Caco-2 (cell line): Measurements from ENCODE around the gene PARD3B. TPM values are rescaled to one million over a fixed set of nuclear protein-coding genes. Genes with fewer than 3 reads are reported as not detected.

Source experiments
- BruUV-seq: library from RNA; stranded (reverse); fragments of 400-500 nt; replicated peaks from 2 replicates; lab custom pipeline; 2021; lab: Mats Ljungman, UMichigan
- CTCF ChIA-PET: fragments of 300-600 bp; sonication (Branson Sonifier 250); formaldehyde crosslinking; loops from one replicate; lab custom pipeline; 2022; ENCODE audit warnings: antibody characterized with exemption; lab: Charles Lee
- POLR2A ChIA-PET: fragments of 300-600 bp; sonication (Branson Sonifier 250); formaldehyde crosslinking; loops from one replicate; lab custom pipeline; 2022; ENCODE audit warnings: antibody characterized with exemption; lab: Charles Lee
- DNase-seq, 2 experiments: peaks; one replicate each; pipeline versions ENCODE4 v3.0.0 to v3.0.0-alpha.2; 2020 to 2022
- H3K27me3 ChIP-seq: replicated peaks from 2 replicates; pipeline ENCODE4 v1.6.0; 2011; ENCODE audit warnings: low read length; ENCODE audit not compliant: control insufficient read depth, insufficient read depth
- H3K36me3 ChIP-seq: 2 replicates; pipeline ENCODE4 v1.5.1; 2011; ENCODE audit warnings: low read length; ENCODE audit not compliant: control insufficient read depth, insufficient read depth
- H3K4me1 ChIP-seq: fragments of 250-450 bp; sonication (Bioruptor Pico); 2 replicates; pipeline ENCODE4 v1.5.1; 2020; ENCODE audit warnings: mild to moderate bottlenecking
- H3K4me3 ChIP-seq: 2 replicates; pipeline ENCODE4 v1.5.1; 2011; ENCODE audit warnings: low read depth, mild to moderate bottlenecking, control low read depth, low read length
- H3K9me3 ChIP-seq: fragments of 250-450 bp; sonication (Bioruptor Pico); 2 replicates; pipeline ENCODE4 v1.5.1; 2020; ENCODE audit warnings: mild to moderate bottlenecking, moderate library complexity
- H3K27ac Mint-ChIP-seq: one replicate; pipeline ENCODE4 v1.8.0; 2022; ENCODE audit warnings: mixed read lengths; ENCODE audit not compliant: unreplicated experiment
- H3K27me3 Mint-ChIP-seq: one replicate; pipeline ENCODE4 v1.8.0; 2022; ENCODE audit warnings: mixed read lengths; ENCODE audit not compliant: insufficient read depth, unreplicated experiment
- H3K36me3 Mint-ChIP-seq: one replicate; pipeline ENCODE4 v1.8.0; 2022; ENCODE audit warnings: mild to moderate bottlenecking, mixed read lengths; ENCODE audit not compliant: insufficient read depth, unreplicated experiment
- H3K4me1 Mint-ChIP-seq: one replicate; pipeline ENCODE4 v1.8.0; 2022; ENCODE audit warnings: low read depth, mixed read lengths; ENCODE audit not compliant: unreplicated experiment
- H3K4me3 Mint-ChIP-seq: one replicate; pipeline ENCODE4 v1.8.0; 2022; ENCODE audit warnings: mild to moderate bottlenecking, moderate library complexity, mixed read lengths; ENCODE audit not compliant: unreplicated experiment
- H3K9me3 Mint-ChIP-seq: one replicate; pipeline ENCODE4 v1.8.0; 2022; ENCODE audit warnings: mixed read lengths; ENCODE audit not compliant: unreplicated experiment
- CTCF ChIP-seq, 2 experiments: fragments of 200-600 bp in 1 of 2; IDR thresholded peaks; 1 replicate in 1 of 2; 2 replicates in 1 of 2; pipeline versions ENCODE4 v1.5.1 to v1.8.0; 2011 to 2022; ENCODE audit warnings: antibody characterized with exemption in 1 of 2, control low read depth in 1 of 2, inconsistent platforms in 1 of 2, low read depth in 1 of 2, low read length in 1 of 2, mild to moderate bottlenecking in 1 of 2, moderate library complexity in 1 of 2; ENCODE audit not compliant: insufficient read depth in 1 of 2, severe bottlenecking in 1 of 2, unreplicated experiment in 1 of 2
- intact Hi-C: fragments of 100-400 bp; cut with micrococcal nuclease; formaldehyde crosslinking; loops from one replicate; pipeline ENCODE4 v1.10.0; 2022; ENCODE audit not compliant: unreplicated experiment
- total RNA-seq: library from RNA; stranded (reverse); gene quantifications from 2 replicates; pipeline ENCODE4 v1.2.3, GENCODE V29; 2022

PARD3B gene
- total RNA-seq, 1 experiment from 2014 or later, result 68.9 TPM

DNA sequence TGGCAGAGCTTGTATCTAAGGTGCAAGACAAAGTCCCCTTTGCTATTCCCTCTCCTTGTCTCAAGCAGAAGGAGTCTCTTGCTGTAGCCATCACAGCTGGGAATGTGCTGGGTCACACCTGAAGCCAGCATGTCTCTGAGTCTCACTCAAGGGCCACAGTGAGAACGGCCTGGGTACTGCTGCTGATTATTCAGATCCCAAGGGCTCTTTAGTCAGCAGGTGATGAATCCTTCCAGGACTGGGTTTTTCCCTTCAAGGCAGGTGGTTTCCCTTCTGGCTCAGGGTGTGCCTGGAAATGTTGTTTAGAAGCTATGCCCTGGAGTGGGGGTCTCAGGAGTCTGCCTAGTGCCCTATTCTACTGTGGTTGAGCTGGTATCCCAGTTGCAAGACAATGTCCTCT is 356.3 kb downstream of the PARD3B start:
- Mint-ChIP-seq H3K36me3 (peaks cover 29% of the 10 kb centered on the region), H3K27me3 (no peaks in the 10 kb centered on the region), H3K9me3 (peaks cover 21% of the 10 kb centered on the region), H3K4me1 (peaks cover 45% of the 10 kb centered on the region), H3K27ac (peak overlapping the region; percentile 77), H3K4me3 (peak overlapping the region; percentile 48)
- Histone ChIP-seq H3K27me3 (no peaks in the 10 kb centered on the region), H3K4me1 (peaks cover 26% of the 10 kb centered on the region), H3K4me3 (no peak overlapping the region), H3K36me3 (peaks cover 2% of the 10 kb centered on the region; the same call in 1 of the 2 replicates), H3K9me3 (peaks cover 10% of the 10 kb centered on the region; the same call in 1 of the 2 replicates)
- BruUV-seq, result no TSS peak
- intact Hi-C loops, result loop anchor here (1.0 to 5.0 kb wide), 5 partner anchors 19 to 779 kb away; no protein-coding TSS in a partner anchor
- ChIA-PET POLR2A (no interaction called here), CTCF (interaction anchor here (0.7 kb wide), 1 partner anchor 9 kb away, joined by 3 read pairs; no protein-coding TSS in a partner anchor)
- no peak for DNase-seq
- TF ChIP-seq CTCF (IDR thresholded peaks at IDR 0.05; ENCODE audit: insufficient read depth in 1 of 2, low read depth in 1 of 2, low read length in 1 of 2, severe bottlenecking in 1 of 2, unreplicated experiment in 1 of 2), result no peak

DNA sequence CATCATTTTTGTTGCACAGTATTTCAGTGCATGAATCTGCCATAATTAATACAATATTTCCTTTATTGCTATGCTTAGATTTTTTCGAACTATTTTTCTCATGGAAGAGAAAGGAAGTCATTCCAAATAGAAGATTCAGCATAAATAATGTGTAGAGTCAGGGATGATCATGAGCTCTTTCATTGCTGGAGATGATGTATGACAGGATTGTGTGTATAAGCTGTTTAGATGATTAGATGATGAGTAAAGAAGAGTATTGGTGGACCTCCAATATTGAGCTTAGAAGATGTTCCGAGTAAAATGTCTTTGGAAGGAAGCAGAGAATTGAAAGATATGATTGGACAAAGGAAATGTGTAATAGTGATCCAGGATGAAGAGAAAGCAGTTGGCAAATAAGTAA is 364.5 kb downstream of the PARD3B start:
- Histone ChIP-seq H3K9me3 (no peaks in the 10 kb centered on the region), H3K27me3 (no peaks in the 10 kb centered on the region), H3K36me3 (peaks cover 1% of the 10 kb centered on the region; the same call in 1 of the 2 replicates), H3K4me1 (no peaks in the 10 kb centered on the region), H3K4me3 (no peak overlapping the region)
- H3K27ac Mint-ChIP-seq, result no peak overlapping the region
- BruUV-seq, result no TSS peak
- no peak overlapping the region for H3K4me3 Mint-ChIP-seq
- no peak for DNase-seq
- peaks cover 12% of the 10 kb centered on the region for H3K4me1 Mint-ChIP-seq
- no peak for TF ChIP-seq CTCF (IDR thresholded peaks at IDR 0.05; ENCODE audit: insufficient read depth in 1 of 2, low read depth in 1 of 2, low read length in 1 of 2, severe bottlenecking in 1 of 2, unreplicated experiment in 1 of 2)
- no peaks in the 10 kb centered on the region for H3K9me3 Mint-ChIP-seq
- intact Hi-C loops, result no loop called here
- H3K27me3 Mint-ChIP-seq, result no peaks in the 10 kb centered on the region
- H3K36me3 Mint-ChIP-seq, result no peaks in the 10 kb centered on the region
- CTCF ChIA-PET, result no interaction called here
- POLR2A ChIA-PET, result no interaction called here

GRCh38 chr2:204913312-204913711 is 368.0 kb downstream of the PARD3B start:
- Histone ChIP-seq H3K4me1 (no peaks in the 10 kb centered on the region), H3K27me3 (no peaks in the 10 kb centered on the region), H3K36me3 (peaks cover 1% of the 10 kb centered on the region; the same call in 1 of the 2 replicates), H3K4me3 (no peak overlapping the region), H3K9me3 (no peaks in the 10 kb centered on the region)
- ChIA-PET POLR2A (no interaction called here), CTCF (no interaction called here)
- H3K27ac Mint-ChIP-seq, result no peak overlapping the region
- TF ChIP-seq CTCF (IDR thresholded peaks at IDR 0.05; ENCODE audit: insufficient read depth in 1 of 2, low read depth in 1 of 2, low read length in 1 of 2, severe bottlenecking in 1 of 2, unreplicated experiment in 1 of 2), result no peak
- no peaks in the 10 kb centered on the region for H3K9me3 Mint-ChIP-seq
- H3K36me3 Mint-ChIP-seq, result peaks cover 6% of the 10 kb centered on the region
- intact Hi-C loops, result no loop called here
- H3K4me1 Mint-ChIP-seq, result no peaks in the 10 kb centered on the region
- no peak for DNase-seq
- H3K4me3 Mint-ChIP-seq, result no peak overlapping the region
- BruUV-seq, result no TSS peak
- H3K27me3 Mint-ChIP-seq, result no peaks in the 10 kb centered on the region
